Measurements from ENCODE around the gene DNAJC1.

- TF ChIP-seq SMC3 (IDR thresholded peaks at IDR 0.05; ENCODE audit: low read depth, low read length) (no peak), POLR2A (IDR thresholded peaks at IDR 0.05; ENCODE audit: low read depth, low read length) (no peak), MXI1 (IDR thresholded peaks at IDR 0.05; ENCODE audit: borderline replicate concordance, low read depth, low read length) (no peak), CEBPB (IDR thresholded peaks at IDR 0.05; ENCODE audit: low read depth, low read length) (no peak), RAD21 (IDR thresholded peaks at IDR 0.05; ENCODE audit: low read length) (no peak), CHD1 (IDR thresholded peaks at IDR 0.05; ENCODE audit: low read depth, low read length) (no peak), ELK1 (IDR thresholded peaks at IDR 0.05; ENCODE audit: borderline replicate concordance, low read depth, low read length) (no peak), RCOR1 (IDR thresholded peaks at IDR 0.05; ENCODE audit: insufficient replicate concordance, low read length) (no peak), BHLHE40 (IDR thresholded peaks at IDR 0.05; ENCODE audit: low read depth, low read length) (no peak), RFX5 (IDR thresholded peaks at IDR 0.05; ENCODE audit: low read depth, low read length) (no peak), FOS (IDR thresholded peaks at IDR 0.05; ENCODE audit: low read depth, low read length) (no peak)
- TF ChIP-seq, protein P1, sequence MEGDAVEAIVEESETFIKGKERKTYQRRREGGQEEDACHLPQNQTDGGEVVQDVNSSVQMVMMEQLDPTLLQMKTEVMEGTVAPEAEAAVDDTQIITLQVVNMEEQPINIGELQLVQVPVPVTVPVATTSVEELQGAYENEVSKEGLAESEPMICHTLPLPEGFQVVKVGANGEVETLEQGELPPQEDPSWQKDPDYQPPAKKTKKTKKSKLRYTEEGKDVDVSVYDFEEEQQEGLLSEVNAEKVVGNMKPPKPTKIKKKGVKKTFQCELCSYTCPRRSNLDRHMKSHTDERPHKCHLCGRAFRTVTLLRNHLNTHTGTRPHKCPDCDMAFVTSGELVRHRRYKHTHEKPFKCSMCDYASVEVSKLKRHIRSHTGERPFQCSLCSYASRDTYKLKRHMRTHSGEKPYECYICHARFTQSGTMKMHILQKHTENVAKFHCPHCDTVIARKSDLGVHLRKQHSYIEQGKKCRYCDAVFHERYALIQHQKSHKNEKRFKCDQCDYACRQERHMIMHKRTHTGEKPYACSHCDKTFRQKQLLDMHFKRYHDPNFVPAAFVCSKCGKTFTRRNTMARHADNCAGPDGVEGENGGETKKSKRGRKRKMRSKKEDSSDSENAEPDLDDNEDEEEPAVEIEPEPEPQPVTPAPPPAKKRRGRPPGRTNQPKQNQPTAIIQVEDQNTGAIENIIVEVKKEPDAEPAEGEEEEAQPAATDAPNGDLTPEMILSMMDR (conservative IDR thresholded peaks at IDR 0.05; ENCODE audit: low read depth, low read length), result no peak
- TF ChIP-seq, protein P2, sequence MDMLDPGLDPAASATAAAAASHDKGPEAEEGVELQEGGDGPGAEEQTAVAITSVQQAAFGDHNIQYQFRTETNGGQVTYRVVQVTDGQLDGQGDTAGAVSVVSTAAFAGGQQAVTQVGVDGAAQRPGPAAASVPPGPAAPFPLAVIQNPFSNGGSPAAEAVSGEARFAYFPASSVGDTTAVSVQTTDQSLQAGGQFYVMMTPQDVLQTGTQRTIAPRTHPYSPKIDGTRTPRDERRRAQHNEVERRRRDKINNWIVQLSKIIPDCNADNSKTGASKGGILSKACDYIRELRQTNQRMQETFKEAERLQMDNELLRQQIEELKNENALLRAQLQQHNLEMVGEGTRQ (IDR thresholded peaks at IDR 0.05; ENCODE audit: low read depth, low read length), result no peak
Observed at GRCh38 chr10:21769041-21769440, 234.5 kb downstream of the DNAJC1 start.

All from IMR-90 (cell line).